ENCODE results near the gene DZIP1.

DNA sequence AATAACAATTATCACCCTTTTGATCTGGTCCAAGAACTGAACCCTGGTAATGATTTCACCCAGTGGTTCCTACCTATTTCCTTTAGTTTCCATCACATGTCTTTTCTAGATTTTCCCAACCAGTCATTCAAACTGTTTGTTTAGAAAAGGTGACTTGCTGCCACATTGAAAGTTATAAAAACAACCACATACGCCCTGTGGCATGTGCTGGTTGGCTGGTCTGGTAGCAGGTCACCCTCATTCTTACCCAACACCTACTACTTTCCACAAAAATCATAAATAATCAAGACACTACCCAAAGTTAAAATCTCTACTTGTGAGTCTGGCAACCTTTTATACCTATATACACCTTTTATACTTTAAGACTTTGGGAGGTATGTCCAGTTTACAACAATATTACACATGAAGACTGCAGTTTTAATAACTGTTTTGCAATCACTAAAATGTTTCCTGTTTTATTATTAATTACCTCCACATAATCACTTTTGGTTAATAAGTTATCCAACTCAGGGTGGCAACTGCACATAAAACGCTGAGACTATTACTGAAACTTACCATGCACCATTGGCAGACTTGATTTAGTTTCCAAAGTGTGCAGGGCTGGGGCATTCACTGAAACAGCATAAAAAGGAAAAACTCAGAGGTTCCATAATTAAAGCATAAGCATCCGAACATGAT is 38.9 kb downstream of the DZIP1 start:
- TF ChIP-seq, protein P1, sequence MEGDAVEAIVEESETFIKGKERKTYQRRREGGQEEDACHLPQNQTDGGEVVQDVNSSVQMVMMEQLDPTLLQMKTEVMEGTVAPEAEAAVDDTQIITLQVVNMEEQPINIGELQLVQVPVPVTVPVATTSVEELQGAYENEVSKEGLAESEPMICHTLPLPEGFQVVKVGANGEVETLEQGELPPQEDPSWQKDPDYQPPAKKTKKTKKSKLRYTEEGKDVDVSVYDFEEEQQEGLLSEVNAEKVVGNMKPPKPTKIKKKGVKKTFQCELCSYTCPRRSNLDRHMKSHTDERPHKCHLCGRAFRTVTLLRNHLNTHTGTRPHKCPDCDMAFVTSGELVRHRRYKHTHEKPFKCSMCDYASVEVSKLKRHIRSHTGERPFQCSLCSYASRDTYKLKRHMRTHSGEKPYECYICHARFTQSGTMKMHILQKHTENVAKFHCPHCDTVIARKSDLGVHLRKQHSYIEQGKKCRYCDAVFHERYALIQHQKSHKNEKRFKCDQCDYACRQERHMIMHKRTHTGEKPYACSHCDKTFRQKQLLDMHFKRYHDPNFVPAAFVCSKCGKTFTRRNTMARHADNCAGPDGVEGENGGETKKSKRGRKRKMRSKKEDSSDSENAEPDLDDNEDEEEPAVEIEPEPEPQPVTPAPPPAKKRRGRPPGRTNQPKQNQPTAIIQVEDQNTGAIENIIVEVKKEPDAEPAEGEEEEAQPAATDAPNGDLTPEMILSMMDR (IDR thresholded peaks at IDR 0.05) = no peak
- no peak for TF ChIP-seq ZFX (IDR thresholded peaks at IDR 0.05; ENCODE audit: borderline replicate concordance)
